GM12864 (cell line): ENCODE data around the gene SHE.

Experiments
- DNase-seq: peaks from one replicate; pipeline ENCODE4 v3.0.0-alpha.2; 2011; ENCODE audit warnings: low read depth
- H3K4me3 ChIP-seq: 2 replicates; pipeline ENCODE4 v1.5.1; 2011; ENCODE audit warnings: mild to moderate bottlenecking, low read depth, low read length, control low read depth
- CTCF ChIP-seq: IDR thresholded peaks from 2 replicates; pipeline ENCODE4 v1.5.1; 2011; ENCODE audit warnings: low read depth, mild to moderate bottlenecking, moderate library complexity, low read length, control low read depth, inconsistent platforms; ENCODE audit errors: missing control alignments

The SHE gene

GRCh38 chr1:154453161-154453560 lies 49.1 kb downstream of the SHE start:
- no peak for TF ChIP-seq CTCF
- DNase-seq: no peak
- H3K4me3 ChIP-seq: no peak overlapping the region

GRCh38 chr1:154448331-154448811 lies 53.8 kb downstream of the SHE start:
- no peak for TF ChIP-seq CTCF
- H3K4me3 ChIP-seq: no peak overlapping the region
- no peak for DNase-seq

GRCh38 chr1:154446789-154447188 lies 55.4 kb downstream of the SHE start:
- no peak overlapping the region for H3K4me3 ChIP-seq
- DNase-seq: no peak

GRCh38 chr1:154446292-154446691 lies 55.9 kb downstream of the SHE start:
- no peak for TF ChIP-seq CTCF
- H3K4me3 ChIP-seq: no peak overlapping the region
- DNase-seq: no peak

More at GRCh38 chr1:154446789-154447188, 55.4 kb downstream of the SHE start:
- TF ChIP-seq CTCF: no peak

GRCh38 chr1:154445040-154445472 lies 57.2 kb downstream of the SHE start:
- no peak overlapping the region for H3K4me3 ChIP-seq
- TF ChIP-seq CTCF: no peak
- DNase-seq: peak; percentile 72

GRCh38 chr1:154443274-154444013 lies 58.8 kb downstream of the SHE start:
- H3K4me3 ChIP-seq: no peak overlapping the region
- TF ChIP-seq CTCF: no peak

More at GRCh38 chr1:154443274-154444013, 58.8 kb downstream of the SHE start:
- DNase-seq: no peak
